Measurements from ENCODE around the gene IQCH. TPM values are rescaled to one million over a fixed set of nuclear protein-coding genes. Genes with fewer than 3 reads are reported as not detected.

The IQCH gene
- polyA plus RNA-seq, 3 donors = 0.03 TPM; not detected in 2

DNA sequence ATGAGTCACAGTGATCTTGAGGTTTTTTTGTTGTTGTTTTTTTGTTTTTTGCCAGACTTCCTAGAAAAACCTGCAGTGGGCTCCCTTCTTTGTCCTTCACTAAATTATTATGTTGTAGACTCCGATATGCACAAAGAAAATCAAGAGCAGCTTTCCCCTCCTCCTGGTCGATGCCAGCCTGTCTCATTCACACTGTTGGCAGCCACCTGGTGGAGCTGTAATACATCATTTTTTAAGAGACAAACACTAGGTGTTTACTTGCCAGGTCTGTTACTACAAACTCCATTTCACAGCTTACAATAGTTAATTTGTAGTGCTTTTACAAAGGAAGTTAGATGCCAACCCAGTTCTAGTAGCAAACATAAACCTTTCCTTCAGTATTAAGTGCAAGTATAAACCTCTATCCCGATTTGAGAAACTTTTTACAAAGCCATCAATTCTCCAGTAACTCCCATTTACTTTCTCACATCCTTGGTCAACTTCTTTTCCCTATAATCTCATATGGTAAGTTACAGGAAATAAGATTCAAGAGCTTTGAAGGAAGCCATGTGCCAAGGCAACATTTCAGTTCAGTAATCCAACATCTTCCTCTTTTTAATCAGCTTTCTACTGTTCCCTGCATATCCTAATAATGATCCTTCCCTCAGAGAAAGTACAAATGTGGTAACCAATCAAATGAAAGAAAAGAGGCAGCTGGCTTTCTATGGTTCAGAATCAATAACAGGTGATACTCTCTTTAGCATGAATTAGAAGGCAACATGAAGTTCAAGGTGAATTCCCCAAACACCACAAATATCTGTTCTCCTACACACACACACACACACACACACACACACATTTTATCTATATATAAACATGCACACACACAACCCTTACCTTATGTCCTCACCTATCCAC is 14.1 kb upstream of the IQCH start:
- H3K9ac ChIP-seq (ENCODE audit: insufficient read depth, low read length, poor library complexity, severe bottlenecking) = no peak overlapping the region
- H3K79me2 ChIP-seq (ENCODE audit: insufficient read depth, low read length) = peaks cover 69% of the 10 kb centered on the region
- no peaks in the 10 kb centered on the region for H3K27me3 Mint-ChIP-seq (ENCODE audit: low read depth in 3 of 3)
- H3K27ac ChIP-seq (ENCODE audit: low read depth in 1 of 2, low read length in 2 of 2) = no peak overlapping the region
- H3K4me1 ChIP-seq (ENCODE audit: control insufficient read depth in 1 of 2, insufficient read depth in 2 of 2, low read length in 2 of 2) = peaks cover 16 to 35% of the 10 kb centered on the region in 2 donors
- TF ChIP-seq, protein P1, sequence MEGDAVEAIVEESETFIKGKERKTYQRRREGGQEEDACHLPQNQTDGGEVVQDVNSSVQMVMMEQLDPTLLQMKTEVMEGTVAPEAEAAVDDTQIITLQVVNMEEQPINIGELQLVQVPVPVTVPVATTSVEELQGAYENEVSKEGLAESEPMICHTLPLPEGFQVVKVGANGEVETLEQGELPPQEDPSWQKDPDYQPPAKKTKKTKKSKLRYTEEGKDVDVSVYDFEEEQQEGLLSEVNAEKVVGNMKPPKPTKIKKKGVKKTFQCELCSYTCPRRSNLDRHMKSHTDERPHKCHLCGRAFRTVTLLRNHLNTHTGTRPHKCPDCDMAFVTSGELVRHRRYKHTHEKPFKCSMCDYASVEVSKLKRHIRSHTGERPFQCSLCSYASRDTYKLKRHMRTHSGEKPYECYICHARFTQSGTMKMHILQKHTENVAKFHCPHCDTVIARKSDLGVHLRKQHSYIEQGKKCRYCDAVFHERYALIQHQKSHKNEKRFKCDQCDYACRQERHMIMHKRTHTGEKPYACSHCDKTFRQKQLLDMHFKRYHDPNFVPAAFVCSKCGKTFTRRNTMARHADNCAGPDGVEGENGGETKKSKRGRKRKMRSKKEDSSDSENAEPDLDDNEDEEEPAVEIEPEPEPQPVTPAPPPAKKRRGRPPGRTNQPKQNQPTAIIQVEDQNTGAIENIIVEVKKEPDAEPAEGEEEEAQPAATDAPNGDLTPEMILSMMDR (IDR thresholded peaks at IDR 0.05) = no peak
- intact Hi-C loops (cut with micrococcal nuclease) = no loop called here
- peak overlapping the region in 3 of 7 donors; percentile 3 to 35 (median 27) for H3K27ac Mint-ChIP-seq
- no peak overlapping the region for H3K4me2 ChIP-seq (replicated peaks; ENCODE audit: extremely low read depth, low read length, poor library complexity, severe bottlenecking)
- H3K4me3 Mint-ChIP-seq = no peak overlapping the region
- no peak overlapping the region for H2AFZ ChIP-seq (ENCODE audit: insufficient read depth, low read depth, low read length, poor library complexity, severe bottlenecking)
- H3K9me3 ChIP-seq (replicated peaks in 1 of 2; ENCODE audit: control insufficient read depth in 1 of 2, insufficient read depth in 1 of 2, low read length in 2 of 2) = no peaks in the 10 kb centered on the region
- peaks cover 4 to 11% of the 10 kb centered on the region in 2 donors for H3K36me3 ChIP-seq (replicated peaks in 1 of 2; ENCODE audit: control insufficient read depth in 1 of 2, insufficient read depth in 2 of 2, low read length in 2 of 2)
- no peak overlapping the region for H3K4me3 ChIP-seq (replicated peaks in 1 of 3; ENCODE audit: low read depth in 2 of 3, low read length in 3 of 3)
- WGBS (ENCODE audit: insufficient coverage) = no CpG with 5 or more reads among the region's 3 CpGs
- peaks cover 0 to 3% (median 0%) of the 10 kb centered on the region in 7 donors for H3K9me3 Mint-ChIP-seq
- DNase-seq = peak in 1 of 3 donors; percentile 33
- peaks cover 38% of the 10 kb centered on the region for H4K20me1 ChIP-seq (ENCODE audit: insufficient read depth, low read length)
- H3K27me3 ChIP-seq (ENCODE audit: control insufficient read depth in 2 of 2, insufficient read depth in 2 of 2, low read length in 2 of 2) = no peaks in the 10 kb centered on the region
- peaks cover 21% of the 10 kb centered on the region in 2 donors for H3K36me3 Mint-ChIP-seq
- H3K4me1 Mint-ChIP-seq = peaks cover 36% of the 10 kb centered on the region

DNA sequence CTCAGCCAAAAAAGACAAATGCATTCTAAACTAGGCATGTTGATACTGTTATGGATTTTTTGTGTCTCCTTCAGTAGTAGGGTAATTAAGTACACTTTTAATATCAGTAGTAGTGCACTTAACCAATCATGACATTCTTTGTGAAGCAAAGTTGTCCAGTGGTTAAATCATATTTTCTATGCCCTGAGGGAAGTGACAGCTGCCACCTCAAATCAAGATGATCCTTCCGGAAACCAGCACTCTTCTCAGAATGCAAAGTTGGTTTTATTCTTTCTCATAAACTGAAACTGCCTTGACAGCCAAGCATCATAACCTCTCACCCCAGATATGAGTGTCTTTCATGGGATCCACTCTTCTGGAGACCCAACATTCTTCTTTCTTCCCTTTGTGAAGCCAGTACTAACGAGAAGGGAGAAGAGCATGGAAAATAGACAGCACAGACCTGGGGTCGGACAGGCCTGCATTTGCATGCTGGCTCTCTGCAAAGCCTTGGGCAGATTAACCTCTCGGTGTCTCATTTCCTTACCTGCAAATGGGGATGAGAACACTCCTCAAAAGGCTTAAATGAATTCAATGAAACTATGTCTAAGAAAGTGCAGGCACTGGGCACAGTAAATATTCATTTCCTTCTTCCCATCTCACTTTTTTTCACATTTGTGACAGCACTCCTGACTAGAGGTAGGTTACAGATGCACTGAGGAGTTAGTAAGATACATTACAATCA is 13.3 kb upstream of the IQCH start:
- no peak overlapping the region for H3K4me3 ChIP-seq (replicated peaks in 1 of 3; ENCODE audit: low read depth in 2 of 3, low read length in 3 of 3)
- no peak overlapping the region for H3K27ac ChIP-seq (ENCODE audit: low read depth in 1 of 2, low read length in 2 of 2)

More for the DNA sequence above, 13.3 kb upstream of the IQCH start:
- Histone ChIP-seq H3K9me3 (replicated peaks in 1 of 2; ENCODE audit: control insufficient read depth in 1 of 2, insufficient read depth in 1 of 2, low read length in 2 of 2) (no peaks in the 10 kb centered on the region), H3K9ac (ENCODE audit: insufficient read depth, low read length, poor library complexity, severe bottlenecking) (no peak overlapping the region), H3K4me1 (ENCODE audit: control insufficient read depth in 1 of 2, insufficient read depth in 2 of 2, low read length in 2 of 2) (peaks cover 16 to 35% of the 10 kb centered on the region in 2 donors), H3K4me2 (replicated peaks; ENCODE audit: extremely low read depth, low read length, poor library complexity, severe bottlenecking) (no peak overlapping the region), H3K27me3 (ENCODE audit: control insufficient read depth in 2 of 2, insufficient read depth in 2 of 2, low read length in 2 of 2) (no peaks in the 10 kb centered on the region), H4K20me1 (ENCODE audit: insufficient read depth, low read length) (peaks cover 38% of the 10 kb centered on the region), H2AFZ (ENCODE audit: insufficient read depth, low read depth, low read length, poor library complexity, severe bottlenecking) (no peak overlapping the region), H3K79me2 (ENCODE audit: insufficient read depth, low read length) (peaks cover 77% of the 10 kb centered on the region), H3K36me3 (replicated peaks in 1 of 2; ENCODE audit: control insufficient read depth in 1 of 2, insufficient read depth in 2 of 2, low read length in 2 of 2) (peaks cover under 1 to 8% of the 10 kb centered on the region in 2 donors)
- TF ChIP-seq, protein P1 (IDR thresholded peaks at IDR 0.05) = no peak
- Mint-ChIP-seq H3K9me3 (peaks cover 0 to 3% (median 0%) of the 10 kb centered on the region in 7 donors), H3K36me3 (peaks cover 20 to 21% of the 10 kb centered on the region in 2 donors), H3K27ac (peak overlapping the region in 3 of 7 donors; percentile 26 to 35 (median 27)), H3K4me3 (no peak overlapping the region), H3K4me1 (peaks cover 36% of the 10 kb centered on the region), H3K27me3 (ENCODE audit: low read depth in 3 of 3) (no peaks in the 10 kb centered on the region)
- 100% methylated on average over 3 of the region's 4 CpGs for WGBS (ENCODE audit: insufficient coverage)
- no peak for DNase-seq
- intact Hi-C loops (cut with micrococcal nuclease) = no loop called here
